Stimulated activated naive CD8-positive, alpha-beta T cell treated with anti-CD3 and anti-CD28 coated beads, Interleukin-15, Interleukin-2, amounts not matched to agents 100 U/mL and 50 U/mL, for 24 hours (primary cell): Measurements from ENCODE around the gene GLRX3.
"Not testable (repeated sequence)": the region's sequence is repeated elsewhere in the genome, so short reads cannot be mapped to it uniquely, and the experiment has no call there.

Source experiments
- ATAC-seq: fragments of 150-1000 bp; cut with Tn5 transposase; one replicate; pipeline ENCODE4 v1.10.0; 2021
- DNase-seq: peaks from one replicate; pipeline ENCODE4 v3.0.0; 2021

The GLRX3 gene

DNA sequence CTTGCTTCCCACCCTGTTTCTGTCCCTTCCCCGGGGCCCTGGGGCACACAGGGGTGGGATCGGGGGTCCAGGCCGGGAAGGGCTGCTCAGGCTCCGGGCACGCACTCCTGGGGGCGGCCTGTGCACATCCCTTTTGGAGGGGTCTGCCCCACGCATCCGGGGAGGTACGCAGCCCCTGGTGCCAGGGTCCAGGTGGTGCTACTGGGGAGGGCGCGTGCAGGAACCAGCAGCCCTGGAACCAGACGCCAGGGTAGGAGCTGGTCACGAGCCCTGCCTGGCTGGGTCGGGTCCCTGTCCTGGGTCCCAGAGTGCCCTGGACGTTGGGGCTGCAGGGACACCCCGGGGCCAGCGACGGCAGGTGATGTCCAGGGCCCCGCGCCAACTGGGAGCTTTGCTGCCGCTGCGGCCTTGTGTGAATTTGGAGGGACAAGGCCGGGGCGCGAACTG, 53.4 kb downstream of the GLRX3 start:
- DNase-seq: no peak
- no peak for ATAC-seq

DNA sequence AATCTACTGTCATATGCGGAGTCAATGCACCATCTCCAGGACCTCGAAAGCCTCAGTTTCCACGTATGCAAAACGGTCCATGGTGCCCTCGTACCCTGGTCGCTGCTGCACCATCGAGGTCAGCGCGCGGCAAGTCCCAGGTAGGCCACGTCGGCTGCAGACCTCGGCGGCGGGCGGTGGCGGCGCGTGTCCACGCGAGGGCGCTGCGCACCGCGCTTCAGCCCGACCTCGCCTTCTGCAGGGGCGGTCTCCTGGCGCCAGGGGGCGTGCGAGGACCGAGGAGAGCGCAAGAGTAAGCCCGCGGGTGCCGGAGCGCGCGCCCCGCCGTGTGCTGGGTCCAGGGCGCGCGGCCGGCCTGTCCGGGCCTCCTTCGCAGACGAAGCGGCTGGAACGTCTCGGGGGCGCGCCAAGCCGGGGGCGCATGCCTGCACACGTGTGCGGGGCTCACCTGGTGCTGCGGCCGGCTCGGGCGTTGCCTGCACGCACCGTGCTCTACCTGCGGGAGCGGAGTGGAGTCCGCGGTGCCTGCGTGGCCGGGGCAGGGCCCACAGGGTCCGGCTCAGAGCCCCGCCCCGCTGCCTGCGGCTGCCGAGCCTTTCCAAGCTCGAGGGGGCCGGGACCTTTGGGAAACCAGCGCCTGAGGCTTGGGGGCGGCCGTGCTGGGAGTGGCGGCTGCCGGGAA, 54.0 kb downstream of the GLRX3 start:
- ATAC-seq (peak; percentile 88), DNase-seq (peak; percentile 92)

DNA sequence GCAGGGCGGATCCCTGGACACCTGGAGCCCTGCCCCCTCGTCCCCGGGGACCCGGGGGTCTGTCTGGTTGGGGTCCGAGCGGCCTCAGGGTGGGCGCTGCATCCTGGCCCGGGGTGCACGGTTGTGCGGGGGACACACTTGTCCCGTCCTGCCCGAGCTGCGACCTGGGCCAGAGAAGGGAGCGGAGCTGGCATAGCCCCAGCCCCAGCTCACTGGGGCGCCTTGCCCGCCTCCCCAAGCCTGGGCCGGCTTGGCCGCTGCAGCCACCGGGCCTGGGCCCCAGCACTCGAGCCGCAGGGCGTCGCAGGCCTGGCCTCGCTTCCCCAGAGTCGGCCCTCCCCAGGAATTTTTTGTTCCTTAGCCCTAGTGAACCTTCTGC, 54.5 kb downstream of the GLRX3 start:
- ATAC-seq: no peak
- no peak for DNase-seq

DNA sequence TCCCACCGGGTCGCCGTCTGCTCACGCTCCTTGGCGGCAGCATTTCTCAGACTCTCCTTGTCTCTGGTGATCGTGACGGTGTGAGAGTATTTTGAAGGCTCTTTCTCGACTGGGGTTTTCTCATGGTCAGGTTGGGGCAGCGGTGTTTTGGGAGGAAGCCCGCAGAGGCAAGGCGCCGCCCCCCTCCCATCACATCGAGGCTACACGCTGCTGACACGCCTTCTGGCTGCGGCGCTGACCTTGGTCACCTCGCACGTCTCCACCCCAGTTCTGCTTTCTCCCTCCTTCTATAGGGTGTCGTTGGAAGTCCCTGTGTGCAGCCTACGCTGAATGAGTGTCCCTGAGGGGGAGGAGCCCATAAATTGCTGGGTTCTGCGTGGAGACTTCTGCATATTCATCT, 55.2 kb downstream of the GLRX3 start:
- ATAC-seq: no peak

DNA sequence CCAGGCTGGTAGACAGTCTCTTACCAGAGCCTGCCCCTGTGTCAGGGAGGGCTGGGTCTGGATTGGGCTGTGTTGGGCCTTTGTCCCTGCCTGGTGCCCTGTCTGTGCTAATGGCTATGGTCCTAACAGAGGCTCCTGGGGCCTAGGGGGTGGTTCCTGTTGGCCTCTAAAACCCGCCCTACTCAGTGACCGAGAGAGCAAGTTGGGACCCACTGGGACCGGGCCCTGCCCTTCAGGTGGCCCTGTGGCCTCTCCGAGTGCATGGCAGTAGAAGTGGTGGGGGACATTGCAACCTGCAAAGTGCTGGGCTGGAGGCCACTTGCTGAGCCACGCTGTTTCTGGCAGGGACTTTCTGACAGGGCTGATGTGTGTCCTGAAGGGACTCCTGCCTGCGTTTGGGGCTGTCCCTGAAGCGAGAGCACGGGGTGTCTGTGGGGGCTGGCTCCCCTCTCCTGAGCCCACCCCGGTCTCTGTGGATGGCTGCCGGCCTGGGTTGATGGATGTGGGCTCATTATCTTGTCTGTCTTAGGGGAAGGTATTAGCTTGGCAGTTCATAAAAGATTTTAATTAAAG, 56.2 kb downstream of the GLRX3 start:
- no peak for DNase-seq
- no peak for ATAC-seq

More for the DNA sequence above, 55.2 kb downstream of the GLRX3 start:
- DNase-seq: no peak

DNA sequence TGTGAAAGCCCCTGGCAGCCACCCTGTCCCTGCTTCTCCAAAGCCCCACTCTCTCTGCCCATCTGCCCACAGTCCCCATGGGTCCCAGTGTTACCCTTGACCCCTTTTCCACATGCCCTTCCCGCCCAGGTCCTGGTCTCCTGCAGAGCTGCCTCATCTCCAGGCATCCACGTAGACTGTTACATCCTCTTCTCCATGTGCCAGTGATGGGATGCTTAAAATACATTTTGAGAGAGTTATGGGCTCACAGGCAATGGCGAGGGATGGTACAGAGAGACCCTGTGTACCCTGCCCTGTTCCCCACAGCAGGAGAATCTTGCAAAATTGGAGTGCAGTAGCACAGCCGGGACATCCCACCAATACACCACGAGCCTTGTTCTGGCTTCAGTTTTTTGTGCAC, 56.8 kb downstream of the GLRX3 start:
- no peak for ATAC-seq

DNA sequence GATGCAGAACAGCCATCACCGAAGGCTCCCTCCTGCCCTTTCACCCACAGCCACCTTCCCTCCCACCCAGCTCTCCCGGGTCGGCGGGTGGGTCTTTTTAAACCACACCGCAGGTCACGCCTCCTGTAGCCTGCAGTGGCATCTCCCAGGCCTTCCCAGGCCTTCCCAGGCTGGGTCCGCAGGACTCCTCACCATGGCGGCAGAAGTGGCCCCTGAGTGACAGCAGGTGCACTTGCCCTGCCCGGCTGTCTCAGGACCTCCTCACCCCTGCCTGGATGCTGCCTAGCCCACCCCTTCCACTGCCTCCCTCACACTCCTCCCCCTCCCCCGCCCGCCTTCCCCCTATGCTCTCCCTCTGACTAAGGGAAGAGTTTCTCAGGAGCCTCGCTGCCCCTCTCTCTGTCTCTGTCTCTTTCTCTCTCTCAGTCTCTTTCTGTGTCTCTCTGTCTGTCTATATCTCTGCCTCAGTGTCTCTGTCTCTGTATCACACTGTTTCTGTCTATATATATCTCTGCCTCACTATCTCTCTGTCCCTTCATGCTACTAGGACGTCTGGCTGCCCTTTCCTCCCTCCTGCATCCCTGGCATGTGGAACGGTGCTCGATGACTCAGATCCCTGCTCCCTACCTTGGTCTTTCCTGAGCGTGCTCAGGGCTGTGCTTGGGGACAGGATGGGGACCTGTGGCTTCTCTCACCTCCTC, 57.5 kb downstream of the GLRX3 start:
- DNase-seq: no peak
- no peak for ATAC-seq

More for the DNA sequence above, 56.8 kb downstream of the GLRX3 start:
- DNase-seq: no peak

DNA sequence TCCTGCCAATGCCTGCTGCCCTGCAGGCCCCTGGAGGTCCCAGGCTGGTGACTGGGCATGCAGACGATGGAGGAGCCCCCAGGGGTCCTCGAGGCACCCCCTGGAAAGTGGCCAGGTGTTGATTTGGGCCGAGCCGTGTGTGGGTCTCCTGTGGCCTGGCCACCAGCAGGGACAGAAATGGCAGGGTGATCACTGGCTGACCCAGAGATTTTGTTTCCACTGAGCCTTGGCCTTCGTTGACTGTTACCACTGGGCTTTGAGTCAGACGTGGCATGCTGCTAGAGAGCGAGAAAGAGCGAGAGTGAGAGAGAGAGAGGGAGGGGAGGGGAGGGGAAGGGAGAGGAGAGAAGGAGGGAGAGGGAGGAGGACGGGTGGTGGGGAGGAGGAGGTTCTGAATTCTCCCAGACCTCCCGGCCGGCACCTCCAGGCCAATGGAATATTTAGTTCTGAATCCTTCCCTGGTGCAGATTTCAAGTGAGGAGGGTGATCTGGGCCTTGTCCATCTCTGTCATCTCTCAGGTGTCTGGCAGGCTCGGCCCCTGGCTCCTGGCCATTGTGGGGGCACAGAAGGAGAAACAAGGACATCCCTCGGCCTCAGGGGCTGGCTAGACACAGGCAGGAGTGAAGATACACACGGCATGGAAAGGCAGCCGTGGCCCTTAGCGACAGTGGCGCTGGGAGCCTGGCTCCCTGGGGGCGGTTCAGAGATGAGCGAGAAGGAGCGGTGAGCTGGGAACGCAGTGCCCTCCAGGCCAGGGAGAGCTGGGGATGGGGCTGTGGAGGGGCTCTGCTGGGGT, 58.2 kb downstream of the GLRX3 start:
- ATAC-seq (no peak), DNase-seq (no peak)

DNA sequence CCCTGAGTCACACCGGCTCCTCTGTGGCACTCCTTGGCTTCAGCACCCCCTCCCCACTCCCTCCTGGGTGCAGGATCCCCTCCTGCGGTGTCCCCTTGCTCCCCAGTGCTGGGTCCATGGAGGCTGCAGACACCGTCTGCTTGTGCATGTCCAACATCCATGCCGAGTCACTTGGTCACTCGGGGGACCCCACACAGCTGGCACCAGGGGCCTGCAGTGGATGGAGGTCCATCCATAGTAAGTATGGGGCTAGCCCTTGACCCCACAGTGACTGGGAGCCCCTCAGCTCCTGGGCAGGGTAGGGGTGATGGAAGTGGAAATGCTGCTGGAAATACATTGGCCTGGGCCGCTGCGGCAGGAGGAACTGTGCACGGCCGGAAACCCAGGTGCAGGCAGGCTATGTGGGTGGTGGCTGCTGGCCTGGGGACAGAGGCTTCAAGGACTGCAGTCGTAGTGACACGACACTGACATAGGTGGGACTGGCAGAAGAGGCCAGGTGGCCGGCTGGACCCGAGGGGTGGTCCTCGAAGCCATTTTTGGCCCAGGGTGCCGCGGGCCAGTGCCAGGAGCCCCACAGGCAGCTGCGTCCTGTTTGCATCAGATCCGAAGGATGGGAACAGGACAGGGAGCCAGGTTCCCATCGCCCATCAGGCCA, 58.9 kb downstream of the GLRX3 start:
- no peak for DNase-seq
- no peak for ATAC-seq

DNA sequence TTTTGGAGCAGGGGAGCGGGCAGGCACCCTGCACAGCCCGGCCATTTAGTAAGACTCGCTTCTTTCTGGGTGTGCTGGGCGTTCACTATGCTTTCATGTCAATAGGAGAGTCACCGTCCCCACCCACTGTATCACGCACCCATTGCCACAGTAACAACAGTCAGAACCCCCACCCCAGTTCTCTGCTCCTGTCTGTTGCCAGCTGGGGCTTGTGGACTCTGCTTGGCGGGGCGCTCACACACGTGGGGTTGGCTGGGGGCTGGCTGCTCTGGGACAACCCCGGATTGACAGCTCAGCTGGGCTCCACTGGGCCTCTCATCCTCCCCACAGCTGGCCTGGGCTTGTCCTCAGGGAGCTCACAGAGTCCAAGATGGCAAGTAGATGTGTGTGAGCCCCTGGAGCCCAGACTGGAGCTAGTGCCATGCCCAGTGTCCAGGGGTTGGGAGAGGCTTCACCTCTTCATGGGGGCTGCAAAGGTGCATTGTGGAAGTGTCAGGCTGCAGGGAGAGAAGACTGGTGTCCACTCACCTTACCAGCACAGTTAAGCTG, 59.6 kb downstream of the GLRX3 start:
- ATAC-seq (no peak), DNase-seq (no peak)

DNA sequence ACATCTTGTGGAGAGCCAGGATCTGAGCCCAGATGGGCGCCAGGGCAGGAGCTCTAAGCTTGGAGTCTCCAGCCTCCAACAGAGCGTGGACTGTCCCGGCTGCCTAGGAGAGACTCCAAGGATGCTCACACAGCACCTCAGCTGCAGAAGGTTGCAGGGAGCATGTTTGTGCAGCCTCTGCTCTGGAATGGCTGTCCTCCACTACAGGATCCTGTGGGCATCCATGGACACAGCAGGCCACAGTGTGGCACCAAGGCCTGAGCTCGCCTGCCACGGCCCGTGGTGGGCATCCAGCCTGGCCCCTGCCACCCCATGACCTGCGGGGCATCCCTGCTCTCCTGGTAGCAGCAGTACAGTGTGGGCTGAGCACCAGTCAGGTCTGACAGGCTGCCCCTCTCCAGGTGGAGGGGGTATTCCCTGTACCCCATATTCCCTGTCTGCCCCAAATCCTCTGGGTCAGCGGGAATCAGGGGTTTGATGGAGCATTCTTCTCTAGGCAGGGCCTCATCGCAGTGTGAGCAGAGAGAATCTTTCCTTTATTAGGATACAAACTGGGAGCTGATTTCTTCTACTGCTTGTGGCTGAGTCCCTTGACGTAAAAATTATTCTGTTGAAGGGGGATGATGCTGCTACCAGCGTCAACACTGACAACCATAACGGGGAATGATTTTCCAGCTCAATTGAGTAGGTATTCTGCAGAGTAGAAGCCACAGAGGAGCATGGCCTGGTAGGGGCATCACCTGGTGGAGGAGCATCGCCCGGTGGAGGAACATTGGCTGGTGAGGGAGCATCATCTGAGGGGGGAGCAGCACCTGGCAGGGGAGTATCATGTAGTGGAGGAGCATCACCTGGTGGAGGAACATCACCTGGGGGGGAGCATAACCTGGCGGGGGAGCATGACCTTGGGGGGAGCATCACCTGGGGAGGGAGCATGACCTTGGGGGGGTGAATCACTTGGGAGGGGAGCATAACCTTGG, 60.6 kb downstream of the GLRX3 start:
- ATAC-seq (no peak), DNase-seq (no peak)

DNA sequence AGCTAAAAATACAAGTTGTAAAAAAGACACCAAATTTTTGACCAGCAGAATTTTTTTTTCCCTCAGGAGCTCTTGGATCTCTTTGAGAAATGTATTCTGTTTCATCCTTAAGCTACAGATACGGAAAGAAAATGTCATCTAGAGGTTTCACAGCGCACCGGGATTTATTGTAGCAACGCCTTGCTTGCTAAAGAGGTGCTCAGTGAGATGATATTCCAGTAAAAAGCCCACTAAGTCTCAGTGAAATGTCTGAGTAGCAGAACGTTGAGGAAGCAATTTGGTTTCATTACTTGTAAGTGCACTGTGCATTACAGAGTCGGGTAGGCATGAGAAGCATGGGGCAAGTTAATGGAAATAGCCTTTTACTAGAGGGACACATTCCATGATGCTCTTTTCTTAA, 62.5 kb downstream of the GLRX3 start:
- no peak for DNase-seq
- ATAC-seq: no peak

DNA sequence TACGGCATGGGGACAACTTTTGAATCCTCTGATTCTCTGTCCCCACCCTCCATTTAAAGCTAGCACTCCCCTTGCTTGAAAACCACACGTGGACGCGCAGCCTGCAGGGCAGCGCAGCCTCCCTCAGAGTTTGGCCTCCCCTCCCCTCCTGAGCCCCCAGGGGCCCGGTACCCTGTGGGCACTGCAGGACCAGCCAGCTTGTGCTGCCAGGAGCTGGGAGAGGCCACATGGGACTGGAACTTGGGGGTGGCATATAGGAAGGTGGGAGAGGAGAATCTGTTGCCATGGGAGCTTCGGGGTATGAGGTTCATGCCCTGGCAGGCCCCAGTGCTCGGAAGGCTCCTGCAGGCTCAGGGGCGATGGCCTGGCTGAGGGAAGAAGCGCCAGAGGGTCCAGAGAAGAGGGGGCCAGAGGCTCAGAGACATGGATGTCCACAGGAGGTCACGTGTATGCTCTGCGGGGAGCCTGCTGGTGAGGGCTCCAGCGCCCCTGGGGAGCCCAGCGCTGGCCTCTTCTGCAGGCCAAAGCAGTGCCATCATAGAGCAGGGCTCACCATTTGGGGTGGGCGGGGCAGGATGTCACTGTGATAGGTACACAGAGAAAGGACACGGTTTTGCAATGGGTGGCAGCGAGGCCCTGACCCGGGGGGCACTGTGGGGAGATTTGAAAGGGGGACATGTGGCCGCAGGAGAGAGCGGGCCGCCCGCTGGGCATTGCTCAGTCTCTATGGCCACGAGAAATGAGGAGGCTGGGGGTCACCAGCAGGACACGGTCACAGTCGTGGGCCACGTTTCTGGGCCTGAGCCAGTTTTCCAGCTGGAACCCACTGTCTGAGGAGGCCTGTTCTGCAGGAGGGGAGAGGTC, 64.2 kb downstream of the GLRX3 start:
- DNase-seq (no peak), ATAC-seq (no peak)

DNA sequence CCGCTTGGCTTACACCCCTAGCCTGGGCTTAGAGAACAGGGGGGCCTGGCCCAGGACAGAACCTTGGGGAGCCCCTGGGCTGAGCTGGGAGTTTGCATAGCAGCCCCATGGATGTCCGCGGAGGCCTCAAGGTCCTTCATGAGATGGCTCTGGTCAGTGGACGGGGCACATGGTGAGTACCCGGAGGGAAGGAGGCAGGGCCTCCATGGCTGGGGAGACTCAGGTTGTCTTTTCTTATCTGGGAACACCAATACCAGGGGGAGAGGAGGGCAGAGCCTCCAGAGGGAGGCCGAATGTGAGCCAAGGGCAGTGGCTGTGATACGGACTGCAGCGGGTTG, 64.8 kb downstream of the GLRX3 start:
- peak; percentile 14 for ATAC-seq

DNA sequence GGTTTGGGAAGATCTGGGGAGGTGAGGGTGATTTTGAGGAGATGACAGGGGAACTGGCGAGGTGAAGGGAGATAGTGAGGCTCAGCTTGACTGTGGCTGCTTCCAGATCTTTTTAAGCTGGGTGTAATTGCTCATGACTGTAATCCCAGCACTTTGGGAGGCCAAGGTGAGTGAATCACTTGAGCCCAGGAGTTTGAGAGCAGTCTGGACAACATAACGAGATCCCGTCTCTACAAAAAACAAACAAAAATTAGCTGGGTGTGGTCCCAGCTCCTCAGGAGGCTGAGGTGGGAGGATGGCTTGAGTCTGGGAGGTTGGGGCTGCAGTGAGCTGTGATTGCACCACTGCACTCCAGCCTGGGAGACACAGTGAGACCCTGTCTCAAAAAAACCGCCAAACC, 66.0 kb downstream of the GLRX3 start:
- ATAC-seq, DNase-seq: not testable (repeated sequence)

More for the DNA sequence above, 64.8 kb downstream of the GLRX3 start:
- DNase-seq: no peak

DNA sequence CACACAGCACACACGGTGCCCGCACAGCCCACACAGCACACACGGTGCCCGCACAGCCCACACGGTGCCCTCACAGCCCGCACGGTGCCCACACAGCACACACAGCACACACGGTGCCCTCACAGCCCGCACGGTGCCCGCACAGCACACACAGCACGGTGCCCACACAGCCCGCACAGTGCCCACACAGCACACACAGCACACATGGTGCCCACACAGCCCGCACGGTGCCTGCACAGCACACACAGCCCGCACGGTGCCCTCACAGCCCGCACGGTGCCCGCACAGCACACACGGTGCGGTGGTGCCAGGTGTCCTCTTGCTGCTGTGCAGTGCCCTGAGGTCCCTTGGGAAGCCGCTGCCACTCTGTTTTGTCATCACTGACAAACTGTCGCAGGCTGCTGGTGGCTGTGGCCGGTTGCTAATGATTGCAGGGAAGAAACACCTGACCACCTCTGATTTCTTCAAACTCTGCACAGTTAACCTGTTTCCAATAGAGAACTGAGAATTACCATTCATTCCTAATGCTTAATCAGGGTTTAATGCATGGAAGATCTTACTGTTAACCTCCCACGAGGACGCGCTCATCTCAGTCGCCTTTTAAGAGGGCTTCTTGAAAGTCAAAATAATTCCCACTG, 66.9 kb downstream of the GLRX3 start:
- ATAC-seq: no peak
- DNase-seq: no peak

DNA sequence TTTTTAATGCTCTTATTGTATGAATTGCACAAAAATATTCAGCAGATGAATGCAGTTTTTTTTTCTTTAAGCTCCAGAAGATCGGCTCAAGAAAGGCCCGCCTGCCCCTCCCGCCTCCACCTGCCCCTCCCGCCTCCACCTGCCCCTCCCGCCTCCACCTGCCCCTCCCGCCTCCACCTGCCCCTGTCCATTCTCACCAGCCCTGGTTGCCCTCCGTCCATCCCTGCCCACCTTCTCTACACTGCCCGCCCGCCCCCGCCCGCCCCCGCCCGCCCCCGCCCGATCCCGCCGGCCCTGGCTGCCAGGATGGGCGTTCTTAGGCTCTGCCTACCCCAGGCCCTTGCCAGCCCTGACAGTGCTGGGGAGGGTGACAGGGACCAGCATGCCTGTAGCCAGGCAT, 67.4 kb downstream of the GLRX3 start:
- no peak for ATAC-seq
- DNase-seq: no peak

DNA sequence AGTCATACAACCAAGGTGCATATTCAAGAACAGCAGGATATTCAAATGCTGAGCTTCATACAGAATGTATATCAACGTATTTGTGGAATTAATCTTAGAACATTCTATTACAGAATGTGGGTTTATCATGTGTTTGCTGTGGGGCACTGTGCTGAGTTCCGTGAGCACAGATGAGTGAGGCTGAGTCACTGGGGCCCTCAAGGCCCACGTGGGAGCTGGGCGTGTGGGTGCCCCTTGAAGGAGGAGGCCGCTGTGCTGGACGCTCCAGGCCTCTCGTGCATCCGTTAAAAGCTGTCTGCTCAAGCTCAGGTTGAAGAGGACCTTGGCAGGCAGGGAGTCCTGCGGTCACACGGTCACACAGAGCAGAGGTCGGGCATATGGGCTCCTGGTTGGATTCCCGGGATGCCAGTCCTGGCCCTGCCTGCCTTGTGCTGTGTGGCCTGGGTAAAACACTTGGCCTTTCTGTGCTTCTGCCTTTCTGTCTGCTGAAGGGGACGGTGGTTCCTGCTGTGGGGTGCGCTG, 70.1 kb downstream of the GLRX3 start:
- DNase-seq: no peak
- ATAC-seq: no peak

DNA sequence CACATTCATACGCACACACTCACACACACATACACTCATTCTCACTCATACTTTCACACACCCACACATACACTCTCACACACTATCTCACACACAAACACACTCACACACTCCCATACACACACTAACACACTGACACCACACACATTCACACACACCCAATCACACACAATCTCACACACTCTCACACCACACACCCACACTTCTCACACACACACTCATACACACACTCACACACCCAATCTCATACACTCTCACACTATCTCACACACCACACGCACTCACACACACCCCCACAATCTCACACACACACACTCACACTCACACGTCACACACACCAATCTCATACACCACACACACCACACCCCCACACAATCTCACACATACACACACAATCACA, 71.0 kb downstream of the GLRX3 start:
- ATAC-seq (no peak), DNase-seq (no peak)
